Caco-2 (cell line): ENCODE measurements around the gene FRMPD1. TPM values are rescaled to one million over a fixed set of nuclear protein-coding genes. Genes with fewer than 3 reads are reported as not detected.

ENCODE experiments used
- BruUV-seq: library from RNA; stranded (reverse); fragments of 400-500 nt; replicated peaks from 2 replicates; lab custom pipeline; 2021; lab: Mats Ljungman, UMichigan
- CTCF ChIA-PET: fragments of 300-600 bp; sonication (Branson Sonifier 250); formaldehyde crosslinking; loops from one replicate; lab custom pipeline; 2022; ENCODE audit warnings: antibody characterized with exemption; lab: Charles Lee
- POLR2A ChIA-PET: fragments of 300-600 bp; sonication (Branson Sonifier 250); formaldehyde crosslinking; loops from one replicate; lab custom pipeline; 2022; ENCODE audit warnings: antibody characterized with exemption; lab: Charles Lee
- DNase-seq, 2 experiments: peaks; one replicate each; pipeline versions ENCODE4 v3.0.0 to v3.0.0-alpha.2; 2020 to 2022
- H3K27me3 ChIP-seq: replicated peaks from 2 replicates; pipeline ENCODE4 v1.6.0; 2011; ENCODE audit warnings: low read length; ENCODE audit not compliant: control insufficient read depth, insufficient read depth
- H3K36me3 ChIP-seq: 2 replicates; pipeline ENCODE4 v1.5.1; 2011; ENCODE audit warnings: low read length; ENCODE audit not compliant: control insufficient read depth, insufficient read depth
- H3K4me1 ChIP-seq: fragments of 250-450 bp; sonication (Bioruptor Pico); 2 replicates; pipeline ENCODE4 v1.5.1; 2020; ENCODE audit warnings: mild to moderate bottlenecking
- H3K4me3 ChIP-seq: 2 replicates; pipeline ENCODE4 v1.5.1; 2011; ENCODE audit warnings: low read depth, mild to moderate bottlenecking, control low read depth, low read length
- H3K9me3 ChIP-seq: fragments of 250-450 bp; sonication (Bioruptor Pico); 2 replicates; pipeline ENCODE4 v1.5.1; 2020; ENCODE audit warnings: mild to moderate bottlenecking, moderate library complexity
- H3K27ac Mint-ChIP-seq: one replicate; pipeline ENCODE4 v1.8.0; 2022; ENCODE audit warnings: mixed read lengths; ENCODE audit not compliant: unreplicated experiment
- H3K27me3 Mint-ChIP-seq: one replicate; pipeline ENCODE4 v1.8.0; 2022; ENCODE audit warnings: mixed read lengths; ENCODE audit not compliant: insufficient read depth, unreplicated experiment
- H3K36me3 Mint-ChIP-seq: one replicate; pipeline ENCODE4 v1.8.0; 2022; ENCODE audit warnings: mild to moderate bottlenecking, mixed read lengths; ENCODE audit not compliant: insufficient read depth, unreplicated experiment
- H3K4me1 Mint-ChIP-seq: one replicate; pipeline ENCODE4 v1.8.0; 2022; ENCODE audit warnings: low read depth, mixed read lengths; ENCODE audit not compliant: unreplicated experiment
- H3K4me3 Mint-ChIP-seq: one replicate; pipeline ENCODE4 v1.8.0; 2022; ENCODE audit warnings: mild to moderate bottlenecking, moderate library complexity, mixed read lengths; ENCODE audit not compliant: unreplicated experiment
- H3K9me3 Mint-ChIP-seq: one replicate; pipeline ENCODE4 v1.8.0; 2022; ENCODE audit warnings: mixed read lengths; ENCODE audit not compliant: unreplicated experiment
- CTCF ChIP-seq, 2 experiments: fragments of 200-600 bp in 1 of 2; IDR thresholded peaks; 1 replicate in 1 of 2; 2 replicates in 1 of 2; pipeline versions ENCODE4 v1.5.1 to v1.8.0; 2011 to 2022; ENCODE audit warnings: antibody characterized with exemption in 1 of 2, control low read depth in 1 of 2, inconsistent platforms in 1 of 2, low read depth in 1 of 2, low read length in 1 of 2, mild to moderate bottlenecking in 1 of 2, moderate library complexity in 1 of 2; ENCODE audit not compliant: insufficient read depth in 1 of 2, severe bottlenecking in 1 of 2, unreplicated experiment in 1 of 2
- intact Hi-C: fragments of 100-400 bp; cut with micrococcal nuclease; formaldehyde crosslinking; loops from one replicate; pipeline ENCODE4 v1.10.0; 2022; ENCODE audit not compliant: unreplicated experiment
- total RNA-seq: library from RNA; stranded (reverse); gene quantifications from 2 replicates; pipeline ENCODE4 v1.2.3, GENCODE V29; 2022

Gene FRMPD1
- total RNA-seq, 1 experiment from 2014 or later = not detected

- Histone ChIP-seq H3K4me3 (no peak overlapping the region), H3K36me3 (no peaks in the 10 kb centered on the region), H3K4me1 (0 out of 2 replicates have a peak, but pooled peaks cover 8% of the 10 kb centered on the region), H3K27me3 (no peaks in the 10 kb centered on the region), H3K9me3 (no peaks in the 10 kb centered on the region)
- Mint-ChIP-seq H3K4me3 (no peak overlapping the region), H3K36me3 (no peaks in the 10 kb centered on the region), H3K27ac (no peak overlapping the region), H3K9me3 (no peaks in the 10 kb centered on the region), H3K27me3 (peaks cover 3% of the 10 kb centered on the region), H3K4me1 (no peaks in the 10 kb centered on the region)
- no TSS peak for BruUV-seq
- ChIA-PET CTCF (no interaction called here), POLR2A (no interaction called here)
- intact Hi-C loops = no loop called here
- no peak for TF ChIP-seq CTCF (IDR thresholded peaks at IDR 0.05; ENCODE audit: insufficient read depth in 1 of 2, low read depth in 1 of 2, low read length in 1 of 2, severe bottlenecking in 1 of 2, unreplicated experiment in 1 of 2)
- DNase-seq = no peak
Measured at GRCh38 chr9:37623267-37623666, 27.5 kb upstream of the FRMPD1 start.

- H3K27me3 ChIP-seq = no peaks in the 10 kb centered on the region
- H3K9me3 Mint-ChIP-seq = no peaks in the 10 kb centered on the region
- no peaks in the 10 kb centered on the region for H3K36me3 ChIP-seq
- no peak overlapping the region for H3K4me3 ChIP-seq
- H3K4me1 ChIP-seq = 0 out of 2 replicates have a peak, but pooled peaks cover 8% of the 10 kb centered on the region
- H3K36me3 Mint-ChIP-seq = no peaks in the 10 kb centered on the region
- no peak for DNase-seq
- H3K27ac Mint-ChIP-seq = no peak overlapping the region
- no peak overlapping the region for H3K4me3 Mint-ChIP-seq
- H3K27me3 Mint-ChIP-seq = peaks cover 3% of the 10 kb centered on the region
- intact Hi-C loops = no loop called here
- no peak for TF ChIP-seq CTCF (IDR thresholded peaks at IDR 0.05; ENCODE audit: insufficient read depth in 1 of 2, low read depth in 1 of 2, low read length in 1 of 2, severe bottlenecking in 1 of 2, unreplicated experiment in 1 of 2)
- no peaks in the 10 kb centered on the region for H3K4me1 Mint-ChIP-seq
- no peaks in the 10 kb centered on the region for H3K9me3 ChIP-seq
- ChIA-PET CTCF (no interaction called here), POLR2A (no interaction called here)
- BruUV-seq = no TSS peak
Measured at GRCh38 chr9:37624073-37624472, 26.7 kb upstream of the FRMPD1 start.

- Mint-ChIP-seq H3K36me3 (no peaks in the 10 kb centered on the region), H3K27ac (no peak overlapping the region), H3K9me3 (no peaks in the 10 kb centered on the region), H3K4me1 (no peaks in the 10 kb centered on the region), H3K4me3 (no peak overlapping the region), H3K27me3 (peaks cover 3% of the 10 kb centered on the region)
- 0 out of 2 replicates have a peak, but pooled peaks cover 8% of the 10 kb centered on the region for H3K4me1 ChIP-seq
- TF ChIP-seq CTCF (IDR thresholded peaks at IDR 0.05; ENCODE audit: insufficient read depth in 1 of 2, low read depth in 1 of 2, low read length in 1 of 2, severe bottlenecking in 1 of 2, unreplicated experiment in 1 of 2) = no peak
- intact Hi-C loops = no loop called here
- H3K4me3 ChIP-seq = no peak overlapping the region
- no peak for DNase-seq
- ChIA-PET POLR2A (no interaction called here), CTCF (interaction anchor here (1.2 kb wide), 1 partner anchor 56 kb away, joined by 3 read pairs; no protein-coding TSS in a partner anchor)
- BruUV-seq = no TSS peak
- no peaks in the 10 kb centered on the region for H3K36me3 ChIP-seq
- H3K27me3 ChIP-seq = no peaks in the 10 kb centered on the region
- H3K9me3 ChIP-seq = no peaks in the 10 kb centered on the region
Measured at GRCh38 chr9:37625036-37625757, 25.6 kb upstream of the FRMPD1 start.
